IMR-90 (cell line): ENCODE measurements around the gene IL17RE. TPM values are rescaled to one million over a fixed set of nuclear protein-coding genes. Genes with fewer than 3 reads are reported as not detected.
A peak's percentile ranks its signal among the peaks of the same experiment; 100 is the strongest.

Experiments
- ATAC-seq: fragments of 200-7000 bp; cut with Tn5 transposase; 2 replicates; pipeline ENCODE4 v1.9.1; 2020; ENCODE audit warnings: low read depth, mild to moderate bottlenecking, moderate library complexity
- BruUV-seq: library from RNA; stranded (reverse); fragments of 400-500 nt; replicated peaks from 2 replicates; lab custom pipeline; 2021; lab: Mats Ljungman, UMichigan
- CTCF ChIA-PET: fragments of 300-600 bp; formaldehyde crosslinking; extraction: SDS; loops from one replicate; lab custom pipeline; 2021; ENCODE audit warnings: antibody characterized with exemption; lab: Yijun Ruan, JAX
- POLR2A ChIA-PET: fragments of 300-600 bp; sonication (Branson Sonifier 250); formaldehyde crosslinking; loops from one replicate; lab custom pipeline; 2022; ENCODE audit warnings: antibody characterized with exemption; ENCODE audit not compliant: unreplicated experiment; lab: Charles Lee
- DNase-seq: peaks from one replicate; pipeline ENCODE4 v3.0.0; 2013
- H2AFZ ChIP-seq: replicated peaks from 2 replicates; pipeline ENCODE3; 2013; ENCODE audit warnings: low read length, mild to moderate bottlenecking; ENCODE audit not compliant: poor library complexity
- H2AK5ac ChIP-seq: 2 replicates; pipeline ENCODE4 v1.6.1; 2013; ENCODE audit warnings: low read depth, low read length, inconsistent platforms
- H2AK9ac ChIP-seq: replicated peaks from 2 replicates; pipeline ENCODE3; 2013; ENCODE audit warnings: mild to moderate bottlenecking, low read depth, low read length, moderate library complexity; ENCODE audit not compliant: poor library complexity
- H2BK120ac ChIP-seq: 2 replicates; pipeline ENCODE4 v1.6.1; 2013; ENCODE audit warnings: low read depth, low read length, inconsistent platforms
- H2BK15ac ChIP-seq: 3 replicates; pipeline ENCODE4 v1.6.1; 2013; ENCODE audit warnings: low read depth, low read length, inconsistent platforms
- H2BK20ac ChIP-seq: 2 replicates; pipeline ENCODE4 v1.6.1; 2013; ENCODE audit warnings: low read depth, mild to moderate bottlenecking, inconsistent platforms, low read length, moderate library complexity
- H2BK5ac ChIP-seq: 2 replicates; pipeline ENCODE4 v1.6.1; 2013; ENCODE audit warnings: mild to moderate bottlenecking, low read depth, low read length, inconsistent platforms; ENCODE audit not compliant: poor library complexity, severe bottlenecking
- H3K14ac ChIP-seq: replicated peaks from 2 replicates; pipeline ENCODE4 v1.6.1; 2013; ENCODE audit warnings: low read depth, low read length, inconsistent platforms
- H3K18ac ChIP-seq: 2 replicates; pipeline ENCODE4 v1.6.1; 2013; ENCODE audit warnings: low read depth, low read length, control low read depth
- H3K23ac ChIP-seq: 2 replicates; pipeline ENCODE4 v1.6.1; 2013; ENCODE audit warnings: low read depth, low read length, inconsistent platforms
- H3K27ac ChIP-seq: 2 replicates; pipeline ENCODE4 v1.5.1; 2013; ENCODE audit warnings: mild to moderate bottlenecking, control low read depth, low read length; ENCODE audit not compliant: insufficient read depth
- H3K27me3 ChIP-seq: 2 replicates; pipeline ENCODE4 v1.6.1; 2013; ENCODE audit warnings: low read length; ENCODE audit not compliant: control insufficient read depth, insufficient read depth
- H3K36me3 ChIP-seq: 2 replicates; pipeline ENCODE4 v1.6.1; 2013; ENCODE audit warnings: low read length, mixed read lengths; ENCODE audit not compliant: control insufficient read depth, insufficient read depth
- H3K4ac ChIP-seq: 2 replicates; pipeline ENCODE4 v1.6.1; 2013; ENCODE audit warnings: low read depth, low read length, inconsistent platforms
- H3K4me1 ChIP-seq: 2 replicates; pipeline ENCODE4 v1.6.1; 2013; ENCODE audit warnings: low read length, mixed read lengths; ENCODE audit not compliant: control insufficient read depth, insufficient read depth
- H3K4me2 ChIP-seq: 2 replicates; pipeline ENCODE4 v1.6.1; 2013; ENCODE audit warnings: low read depth, mild to moderate bottlenecking, control low read depth, low read length, moderate library complexity
- H3K4me3 ChIP-seq: 2 replicates; pipeline ENCODE4 v1.5.1; 2013; ENCODE audit warnings: low read depth, mild to moderate bottlenecking, control low read depth, low read length, moderate library complexity; ENCODE audit not compliant: insufficient read depth
- H3K56ac ChIP-seq: 2 replicates; pipeline ENCODE4 v1.6.1; 2013; ENCODE audit warnings: low read length, inconsistent platforms; ENCODE audit not compliant: insufficient read depth; ENCODE audit errors: extremely low read depth
- H3K79me1 ChIP-seq, 2 experiments: 2 replicates each; pipeline ENCODE4 v1.6.1; 2013; ENCODE audit warnings: low read length in 2 of 2, inconsistent platforms in 1 of 2, low read depth in 1 of 2
- H3K9ac ChIP-seq: 2 replicates; pipeline ENCODE4 v1.6.1; 2013; ENCODE audit warnings: low read depth, low read length, control low read depth
- H3K9me1 ChIP-seq: 2 replicates; pipeline ENCODE4 v1.6.1; 2013; ENCODE audit warnings: low read length, inconsistent platforms; ENCODE audit not compliant: insufficient read depth
- H3K9me3 ChIP-seq: 2 replicates; pipeline ENCODE4 v1.6.1; 2013; ENCODE audit warnings: low read length; ENCODE audit not compliant: control insufficient read depth, insufficient read depth
- H4K20me1 ChIP-seq: 2 replicates; pipeline ENCODE4 v1.6.1; 2013; ENCODE audit warnings: low read length, inconsistent platforms; ENCODE audit not compliant: insufficient read depth
- H4K5ac ChIP-seq: 2 replicates; pipeline ENCODE4 v1.6.1; 2013; ENCODE audit warnings: mild to moderate bottlenecking, low read depth, low read length, control low read depth
- H4K8ac ChIP-seq, 2 experiments: 2 replicates each; pipeline ENCODE4 v1.6.1; 2013; ENCODE audit warnings: low read depth in 2 of 2, low read length in 2 of 2, control low read depth in 1 of 2, inconsistent platforms in 1 of 2
- H4K91ac ChIP-seq: 2 replicates; pipeline ENCODE4 v1.6.1; 2013; ENCODE audit warnings: low read depth, low read length, inconsistent platforms; ENCODE audit not compliant: insufficient read depth
- CEBPB ChIP-seq: IDR thresholded peaks from 2 replicates; pipeline ENCODE4 v1.6.1; 2012; ENCODE audit warnings: low read depth, low read length, improper control_type of control experiment
- CTCF ChIP-seq: conservative IDR thresholded peaks from 2 replicates; pipeline ENCODE4 v1.5.1; 2012; ENCODE audit warnings: mild to moderate bottlenecking, low read depth, low read length, improper control_type of control experiment
- FOS ChIP-seq: fragments of 150-350 bp; IDR thresholded peaks from 2 replicates; pipeline ENCODE4 v1.6.1; 2016; ENCODE audit warnings: low read depth, low read length
- MAFK ChIP-seq: IDR thresholded peaks from 2 replicates; pipeline ENCODE4 v1.6.1; 2012; ENCODE audit warnings: low read depth, low read length, improper control_type of control experiment
- MAZ ChIP-seq: IDR thresholded peaks from 2 replicates; pipeline ENCODE4 v1.6.1; 2012; ENCODE audit warnings: low read depth, mild to moderate bottlenecking, low read length, improper control_type of control experiment, moderate library complexity, borderline replicate concordance
- NFE2L2 ChIP-seq: fragments of 150-350 bp; IDR thresholded peaks from 2 replicates; pipeline ENCODE4 v1.6.1; 2016; ENCODE audit warnings: low read depth, mild to moderate bottlenecking, low read length
- RAD21 ChIP-seq: IDR thresholded peaks from 2 replicates; pipeline ENCODE4 v1.6.1; 2012; ENCODE audit warnings: low read length, improper control_type of control experiment
- RFX5 ChIP-seq: IDR thresholded peaks from 2 replicates; pipeline ENCODE4 v1.8.0; 2012; ENCODE audit warnings: low read depth, mild to moderate bottlenecking, low read length, moderate library complexity
- SMC3 ChIP-seq: fragments of 150-350 bp; IDR thresholded peaks from 2 replicates; pipeline ENCODE4 v1.6.1; 2016; ENCODE audit warnings: low read depth, mild to moderate bottlenecking, antibody characterized with exemption, low read length, moderate library complexity
- WGBS, 2 experiments: methylation state at CpG; one replicate each; pipeline versions ENCODE4 v1.1.5 to v1.1.7; 2013; ENCODE audit warnings: missing lambda C conversion rate in 2 of 2; ENCODE audit not compliant: insufficient read length in 1 of 2; ENCODE audit errors: extremely low coverage in 2 of 2; 5-methylcytosine and 5-hydroxymethylcytosine counted together
- dilution Hi-C: fragments of 300-500 bp; cut with HindIII; formaldehyde crosslinking; loops from one replicate; pipeline ENCODE4 v1.14.3; 2018; ENCODE audit warnings: low sequenced_read_pairs; ENCODE audit not compliant: unreplicated experiment
- in situ Hi-C: fragments of 300-500 bp; cut with MboI; formaldehyde crosslinking; loops from 3 replicates; pipeline ENCODE4 v1.14.3; 2019; ENCODE audit warnings: low sequenced_read_pairs, inconsistent platforms, mixed read lengths
- intact Hi-C: fragments of 100-400 bp; cut with micrococcal nuclease; formaldehyde crosslinking; loops from 2 replicates; pipeline ENCODE4 v1.10.0; 2022
- polyA plus RNA-seq, 3 experiments: library from polyadenylated mRNA; depleted of rRNA; stranded (reverse); fragments of >200 nt; gene quantifications; 2 replicates each; pipeline ENCODE4 v1.2.3, GENCODE V29; 2012; ENCODE audit warnings: low replicate concordance in 1 of 3
- total RNA-seq: library from RNA; depleted of rRNA; stranded (reverse); fragments of >200 nt; gene quantifications from 2 replicates; pipeline ENCODE4 v1.2.3, GENCODE V29; 2012
- TF ChIP-seq, protein P1 (sequence below): fragments of 150-350 bp; IDR thresholded peaks from 2 replicates; pipeline ENCODE4 v1.6.1; 2016; ENCODE audit warnings: low read depth, mild to moderate bottlenecking, low read length, moderate library complexity, borderline replicate concordance
- TF ChIP-seq, protein P2 (sequence below): fragments of 150-350 bp; IDR thresholded peaks from 2 replicates; pipeline ENCODE4 v1.6.1; 2017; ENCODE audit warnings: mild to moderate bottlenecking, antibody characterized with exemption, low read length, low read depth

The IL17RE gene
- total and polyA plus RNA-seq, 2 of the 4 experiments (the other 2 are of a cell fraction): 0.90 to 7.2 TPM

GRCh38 chr3:9946112-9947024, 43.7 kb downstream of the IL17RE start:
- CTCF ChIA-PET: interaction anchor here (0.6 to 1.5 kb wide), 9 partner anchors 9 to 228 kb away, joined by 3 to 14 read pairs (median 3); partner anchors contain the start of genes CRELD1 and RPUSD3
- Histone ChIP-seq H3K4me1 (peaks cover 7% of the 10 kb centered on the region; the same call in 1 of the 2 replicates), H3K56ac (0 out of 2 replicates have a peak overlapping the region, but pooled peaks have one; percentile 3), H3K23ac (peak overlapping the region; percentile 39; the same call in 1 of the 2 replicates), H2BK15ac (no peak overlapping the region), H2AK9ac (peak overlapping the region; percentile 92), H3K4ac (peak overlapping the region; percentile 78), H3K18ac (no peak overlapping the region; the same call in 1 of the 2 replicates), H2BK120ac (peak overlapping the region; percentile 19), H3K9me1 (peaks cover 8% of the 10 kb centered on the region; the same call in 1 of the 2 replicates), H2BK5ac (no peak overlapping the region), H4K8ac (peak overlapping the region; percentile 86 to 88; a peak in 3 of 4 replicates), H3K9me3 (no peaks in the 10 kb centered on the region), H3K79me1 (no peaks in the 10 kb centered on the region), H4K5ac (peak overlapping the region; percentile 51), H4K91ac (peak overlapping the region; percentile 43), H3K36me3 (peaks cover 7% of the 10 kb centered on the region; the same call in 1 of the 2 replicates), H3K27me3 (no peaks in the 10 kb centered on the region), H3K14ac (peak overlapping the region; percentile 12; the same call in 1 of the 2 replicates), H3K9ac (peak overlapping the region; percentile 53; the same call in 1 of the 2 replicates), H2AFZ (peak overlapping the region; percentile 93), H3K27ac (peak overlapping the region; percentile 35; the same call in 1 of the 2 replicates), H2AK5ac (0 out of 2 replicates have a peak overlapping the region, but pooled peaks have one; percentile 7), H3K4me3 (peak overlapping the region; percentile 49), H3K4me2 (peak overlapping the region; percentile 70), H2BK20ac (no peak overlapping the region), H4K20me1 (no peaks in the 10 kb centered on the region; the same call in 1 of the 2 replicates)
- in situ Hi-C loops: no loop called here
- POLR2A ChIA-PET: interaction anchor here (0.5 to 0.7 kb wide), 3 partner anchors 13 to 107 kb away, joined by 3 to 5 read pairs (median 4); partner anchors contain the start of genes CRELD1 and RPUSD3
- intact Hi-C loops: no loop called here
- WGBS, 2 experiments: 5% methylated on average over 63 of the region's 90 CpGs; no CpG with 5 or more reads in 1 of the 2 experiments
- ATAC-seq (peak; percentile 85), DNase-seq (peak; percentile 81)
- no TSS peak for BruUV-seq
- dilution Hi-C loops: no loop called here
- TF ChIP-seq RAD21 (peak; percentile 78), MAFK (no peak), CTCF (peak; percentile 78), FOS (no peak), NFE2L2 (no peak), CEBPB (no peak), SMC3 (peak; percentile 54), MAZ (no peak), RFX5 (no peak)
- TF ChIP-seq, protein P1, sequence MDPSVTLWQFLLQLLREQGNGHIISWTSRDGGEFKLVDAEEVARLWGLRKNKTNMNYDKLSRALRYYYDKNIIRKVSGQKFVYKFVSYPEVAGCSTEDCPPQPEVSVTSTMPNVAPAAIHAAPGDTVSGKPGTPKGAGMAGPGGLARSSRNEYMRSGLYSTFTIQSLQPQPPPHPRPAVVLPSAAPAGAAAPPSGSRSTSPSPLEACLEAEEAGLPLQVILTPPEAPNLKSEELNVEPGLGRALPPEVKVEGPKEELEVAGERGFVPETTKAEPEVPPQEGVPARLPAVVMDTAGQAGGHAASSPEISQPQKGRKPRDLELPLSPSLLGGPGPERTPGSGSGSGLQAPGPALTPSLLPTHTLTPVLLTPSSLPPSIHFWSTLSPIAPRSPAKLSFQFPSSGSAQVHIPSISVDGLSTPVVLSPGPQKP: no peak
- TF ChIP-seq, protein P2, sequence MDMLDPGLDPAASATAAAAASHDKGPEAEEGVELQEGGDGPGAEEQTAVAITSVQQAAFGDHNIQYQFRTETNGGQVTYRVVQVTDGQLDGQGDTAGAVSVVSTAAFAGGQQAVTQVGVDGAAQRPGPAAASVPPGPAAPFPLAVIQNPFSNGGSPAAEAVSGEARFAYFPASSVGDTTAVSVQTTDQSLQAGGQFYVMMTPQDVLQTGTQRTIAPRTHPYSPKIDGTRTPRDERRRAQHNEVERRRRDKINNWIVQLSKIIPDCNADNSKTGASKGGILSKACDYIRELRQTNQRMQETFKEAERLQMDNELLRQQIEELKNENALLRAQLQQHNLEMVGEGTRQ: no peak
